Gastrocnemius medialis (tissue), 4 donors: ENCODE data around the gene PSMC6. TPM values are rescaled to one million over a fixed set of nuclear protein-coding genes. Genes with fewer than 3 reads are reported as not detected.
"Not testable (repeated sequence)": the region's sequence is repeated elsewhere in the genome, so short reads cannot be mapped to it uniquely, and the experiment has no call there.

Experiments used
- ATAC-seq, 2 donors: fragments of 150-250 bp; one replicate each; pipeline ENCODE4 v1.9.1; 2016
- DNase-seq, 2 donors: peaks; one replicate each; pipeline ENCODE4 v3.0.0-alpha.2; 2019
- H3K27ac ChIP-seq, 4 donors: fragments of 200-600 bp; sonication (generic); 1 replicate in 1 of 4; 2 replicates in 3 of 4; pipeline ENCODE4 v1.5.1; 2016 to 2018; ENCODE audit warnings: mild to moderate bottlenecking in 2 of 4, moderate library complexity in 1 of 4
- H3K27me3 ChIP-seq, 3 donors: fragments of 200-600 bp; sonication (generic) in 2 of 3; 1 replicate in 1 of 3; 2 replicates in 2 of 3; pipeline versions ENCODE4 v1.5.1 to v1.6.0; 2016 to 2019; ENCODE audit warnings: mild to moderate bottlenecking in 1 of 3, moderate library complexity in 1 of 3
- H3K36me3 ChIP-seq, 2 donors: fragments of 200-600 bp; sonication (generic) in 1 of 2; one replicate each; pipeline ENCODE4 v1.5.1; 2017 to 2018
- H3K4me1 ChIP-seq, 2 donors: fragments of 200-600 bp; sonication (generic) in 1 of 2; one replicate each; pipeline ENCODE4 v1.5.1; 2016 to 2017; ENCODE audit warnings: mild to moderate bottlenecking in 2 of 2
- H3K4me3 ChIP-seq, 4 donors: fragments of 200-600 bp; sonication (generic) in 3 of 4; 1 replicate in 1 of 4; 2 replicates in 3 of 4; pipeline ENCODE4 v1.5.1; 2016 to 2019; ENCODE audit warnings: mild to moderate bottlenecking in 2 of 4
- H3K9me3 ChIP-seq, 3 donors: fragments of 200-600 bp; sonication (generic) in 2 of 3; 1 replicate in 1 of 3; 2 replicates in 2 of 3; pipeline ENCODE4 v1.5.1; 2016 to 2019
- CTCF ChIP-seq, 5 experiments: fragments of 450-650 bp in 3 of 5; fragments of 200-600 bp in 2 of 5; sonication (generic) in 2 of 5; IDR thresholded peaks in 4 of 5; conservative IDR thresholded peaks in 1 of 5; 1 replicate in 4 of 5; 2 replicates in 1 of 5; pipeline ENCODE4 v1.5.1; 2016 to 2019; ENCODE audit warnings: antibody characterized with exemption in 5 of 5, mild to moderate bottlenecking in 3 of 5, moderate library complexity in 3 of 5
- POLR2A ChIP-seq, 2 donors: fragments of 450-650 bp; IDR thresholded peaks; one replicate each; pipeline ENCODE4 v1.6.1; 2017; ENCODE audit warnings: antibody characterized with exemption in 2 of 2, mild to moderate bottlenecking in 2 of 2, moderate library complexity in 2 of 2
- in situ Hi-C, 4 donors: fragments of 200-750 bp; cut with MboI; loops; one replicate each; pipeline versions ENCODE4 v1.15.0 to v1.8.0; 2017; ENCODE audit warnings: low sequenced_read_pairs in 4 of 4
- intact Hi-C: fragments of 100-400 bp; cut with DNase I; formaldehyde crosslinking; loops from one replicate; pipeline ENCODE4 v1.15.1; 2023; ENCODE audit warnings: low total_unique reads
- total RNA-seq, 4 donors: library from RNA; depleted of rRNA; stranded (reverse); fragments of >200 nt; gene quantifications; one replicate each; pipeline versions ENCODE4 v1.1.0 to v1.2.3, GENCODE V29; 2016

PSMC6 gene
- total RNA-seq, 4 donors from 2014 or later: 158 to 251 (median 178) TPM

- Histone ChIP-seq H3K36me3 (peaks cover 0 to 89% of the 10 kb centered on the region in 2 donors), H3K27me3 (no peaks in the 10 kb centered on the region), H3K9me3 (no peaks in the 10 kb centered on the region), H3K4me3 (no peak overlapping the region), H3K27ac (no peak overlapping the region), H3K4me1 (no peaks in the 10 kb centered on the region)
- intact Hi-C loops (no loop called here), in situ Hi-C loops (no loop called here)
- TF ChIP-seq CTCF (IDR thresholded peaks at IDR 0.05 in 4 of 5, conservative IDR thresholded peaks at IDR 0.05 in 1 of 5): no peak
- no peak for TF ChIP-seq POLR2A (IDR thresholded peaks at IDR 0.05)
- no peak for ATAC-seq
- no peak for DNase-seq
These were observed 16.7 kb downstream of the PSMC6 start for GRCh38 chr14:52723514-52724359.

- ATAC-seq: no peak
- Histone ChIP-seq H3K36me3 (peaks cover 0 to 84% of the 10 kb centered on the region in 2 donors), H3K27ac (no peak overlapping the region), H3K4me3 (no peak overlapping the region), H3K9me3 (no peaks in the 10 kb centered on the region), H3K4me1 (no peaks in the 10 kb centered on the region), H3K27me3 (no peaks in the 10 kb centered on the region)
- no peak for DNase-seq
- TF ChIP-seq POLR2A (IDR thresholded peaks at IDR 0.05): no peak
- no peak for TF ChIP-seq CTCF (IDR thresholded peaks at IDR 0.05 in 4 of 5, conservative IDR thresholded peaks at IDR 0.05 in 1 of 5)
- in situ Hi-C loops (no loop called here), intact Hi-C loops (no loop called here)
These were observed 17.3 kb downstream of the PSMC6 start for GRCh38 chr14:52724360-52724644.

GRCh38 chr14:52727509-52727908, 20.5 kb downstream of the PSMC6 start:
- H3K27ac ChIP-seq, ATAC-seq, H3K27me3 ChIP-seq, intact Hi-C loops, in situ Hi-C loops, H3K4me3 ChIP-seq, H3K9me3 ChIP-seq, DNase-seq: not testable (repeated sequence)
- peaks cover 0 to 54% of the 10 kb centered on the region in 2 donors for H3K36me3 ChIP-seq
- peaks cover 11 to 13% of the 10 kb centered on the region in 2 donors for H3K4me1 ChIP-seq

GRCh38 chr14:52729035-52729434, 22.0 kb downstream of the PSMC6 start:
- H3K9me3 ChIP-seq, H3K27me3 ChIP-seq, in situ Hi-C loops, H3K4me3 ChIP-seq, ATAC-seq, intact Hi-C loops, DNase-seq: not testable (repeated sequence)
- peaks cover 0 to 49% of the 10 kb centered on the region in 2 donors for H3K36me3 ChIP-seq
- H3K27ac ChIP-seq: peak overlapping the region; percentile 90 to 98 (median 94)
- H3K4me1 ChIP-seq: peaks cover 11 to 13% of the 10 kb centered on the region in 2 donors

GRCh38 chr14:52729585-52729924, 22.6 kb downstream of the PSMC6 start:
- intact Hi-C loops (no loop called here), in situ Hi-C loops (no loop called here)
- DNase-seq (no peak), ATAC-seq (no peak)
- TF ChIP-seq CTCF (IDR thresholded peaks at IDR 0.05 in 4 of 5, conservative IDR thresholded peaks at IDR 0.05 in 1 of 5) (no peak), POLR2A (IDR thresholded peaks at IDR 0.05) (no peak)
- H3K9me3 ChIP-seq: no peaks in the 10 kb centered on the region
- H3K27ac ChIP-seq: peak overlapping the region; percentile 90 to 98 (median 94)
- peaks cover 11 to 13% of the 10 kb centered on the region in 2 donors for H3K4me1 ChIP-seq
- H3K27me3 ChIP-seq: no peaks in the 10 kb centered on the region
- H3K4me3 ChIP-seq: peak overlapping the region; percentile 12 to 99 (median 64)
- peaks cover 0 to 46% of the 10 kb centered on the region in 2 donors for H3K36me3 ChIP-seq
